HG02798 (cell line): ENCODE results near the gene PNLIP.

Source experiments
- ATAC-seq: cut with Tn5 transposase; IDR thresholded peaks from one replicate; pipeline ENCODE4 v1.9.1; 2021; ENCODE audit warnings: mild to moderate bottlenecking; ENCODE audit not compliant: unreplicated experiment, poor library complexity

PNLIP gene

DNA sequence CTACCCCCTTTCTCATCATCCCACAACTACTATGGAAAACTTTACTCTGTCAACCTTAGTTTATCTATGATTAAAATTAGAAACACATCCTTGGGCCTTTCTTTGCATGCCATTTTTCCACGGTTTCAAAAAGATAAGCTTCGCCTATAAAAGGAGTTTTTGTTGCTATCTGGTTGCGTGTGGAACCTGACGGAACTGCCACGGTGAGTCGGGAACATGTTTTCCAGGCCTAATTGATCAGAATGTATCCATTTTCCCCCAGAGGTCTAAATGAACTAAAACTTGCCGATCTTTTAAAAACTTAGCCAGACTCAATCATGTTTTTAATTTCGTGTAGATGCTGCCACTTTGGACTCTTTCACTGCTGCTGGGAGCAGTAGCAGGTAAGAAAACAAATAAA, at the start of gene PNLIP:
TSS of gene PNLIP (plus strand) at position 176 of the 400 bp plus-strand sequence. CDS start at position 338, 162 bp downstream.
- no peak for ATAC-seq

DNA sequence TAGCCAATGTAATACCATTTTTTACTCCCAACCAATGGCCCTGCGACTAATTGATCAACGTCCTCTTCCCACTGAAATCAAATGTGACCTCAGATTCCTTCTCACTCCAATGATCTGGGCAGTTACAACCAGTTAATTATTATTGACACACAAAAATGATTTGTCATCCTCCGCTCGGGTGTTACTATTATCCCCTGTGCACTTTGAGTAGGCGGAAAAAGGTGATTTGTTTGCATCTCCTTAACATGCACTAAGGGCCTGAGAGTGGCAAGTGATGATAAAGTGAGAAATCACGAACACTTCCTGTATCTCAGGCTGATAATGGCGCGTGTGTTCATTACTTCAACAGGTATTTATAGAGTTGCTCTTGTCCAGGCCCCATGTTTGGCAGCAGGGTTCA, 40.9 kb upstream of the PNLIP start:
- ATAC-seq = no peak

DNA sequence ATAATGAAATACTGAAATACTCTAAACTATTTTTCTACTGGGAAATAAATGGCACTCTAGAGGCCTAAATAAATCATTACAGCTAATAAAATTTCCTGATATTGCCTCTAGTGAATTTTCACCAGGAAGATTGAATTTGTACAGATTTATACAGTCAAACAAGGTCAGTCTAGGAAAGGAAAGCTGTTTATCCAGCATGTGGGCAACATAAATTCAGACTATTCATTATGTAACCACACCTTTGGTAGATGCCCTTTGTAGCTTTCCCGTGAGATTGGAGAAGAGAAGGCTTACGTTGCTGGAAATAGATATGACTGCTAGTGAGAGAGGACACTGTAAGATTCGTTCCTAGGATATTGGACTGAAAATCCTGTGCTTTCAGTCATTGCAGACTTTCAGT, 35.2 kb upstream of the PNLIP start:
- ATAC-seq = no peak

DNA sequence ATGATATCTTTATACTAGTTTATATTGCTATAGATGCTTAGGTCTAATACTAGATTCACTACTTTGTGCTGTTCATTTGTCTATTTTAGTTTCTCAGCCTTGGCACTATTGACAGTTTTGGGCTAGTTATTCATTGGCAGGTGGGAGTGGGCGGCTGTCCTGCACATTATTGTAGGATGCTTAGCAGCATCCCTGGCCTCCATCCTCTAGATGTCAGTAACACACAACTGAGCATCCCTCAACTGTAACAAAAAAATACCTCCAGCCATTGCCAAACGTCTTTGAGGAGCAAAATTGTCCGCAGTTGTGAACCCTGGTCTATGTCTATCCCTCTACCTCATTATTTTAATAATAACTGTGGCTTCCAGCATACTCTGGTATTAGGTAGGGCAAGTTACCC, 34.4 kb upstream of the PNLIP start:
- no peak for ATAC-seq

DNA sequence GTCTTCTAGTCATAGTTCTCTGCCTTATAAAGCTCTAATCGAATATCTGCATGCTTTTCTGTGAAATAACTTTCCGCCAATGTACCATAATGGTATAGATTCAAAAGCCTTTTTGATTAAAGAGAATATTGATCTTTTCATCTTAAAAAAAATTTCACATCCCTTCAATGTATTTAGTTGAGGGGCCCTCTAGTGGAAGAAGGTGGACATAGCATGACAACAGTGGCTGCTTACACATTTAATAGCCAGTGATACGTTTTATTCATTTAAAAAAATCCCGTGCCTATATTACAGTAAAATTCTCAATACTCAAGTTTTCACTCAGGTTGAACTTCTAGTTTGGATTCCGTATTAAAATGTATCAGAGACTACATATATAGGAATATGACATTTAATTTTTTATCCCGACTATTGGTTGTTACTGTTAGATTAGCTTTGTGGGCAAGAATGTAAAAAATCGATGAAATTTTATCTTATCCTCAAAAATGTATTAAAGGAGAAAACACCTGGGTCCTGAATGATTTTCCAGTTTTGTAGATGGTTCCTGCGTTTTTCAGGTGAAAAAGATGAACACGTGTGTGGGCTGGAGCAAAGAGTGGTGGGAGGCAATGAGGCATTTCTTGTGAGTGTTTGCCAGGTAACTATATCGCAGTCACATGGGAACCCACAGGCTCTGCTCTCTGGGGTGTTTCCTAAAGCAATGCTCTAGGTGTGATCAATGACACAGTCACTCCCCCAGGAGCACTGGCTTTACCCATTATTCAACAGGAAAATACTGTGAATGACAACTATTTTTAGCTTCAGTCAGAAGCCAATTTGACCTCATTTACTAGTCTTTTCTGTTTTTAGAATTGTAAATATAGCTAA, 24.1 kb upstream of the PNLIP start:
- ATAC-seq = peak; percentile 70

DNA sequence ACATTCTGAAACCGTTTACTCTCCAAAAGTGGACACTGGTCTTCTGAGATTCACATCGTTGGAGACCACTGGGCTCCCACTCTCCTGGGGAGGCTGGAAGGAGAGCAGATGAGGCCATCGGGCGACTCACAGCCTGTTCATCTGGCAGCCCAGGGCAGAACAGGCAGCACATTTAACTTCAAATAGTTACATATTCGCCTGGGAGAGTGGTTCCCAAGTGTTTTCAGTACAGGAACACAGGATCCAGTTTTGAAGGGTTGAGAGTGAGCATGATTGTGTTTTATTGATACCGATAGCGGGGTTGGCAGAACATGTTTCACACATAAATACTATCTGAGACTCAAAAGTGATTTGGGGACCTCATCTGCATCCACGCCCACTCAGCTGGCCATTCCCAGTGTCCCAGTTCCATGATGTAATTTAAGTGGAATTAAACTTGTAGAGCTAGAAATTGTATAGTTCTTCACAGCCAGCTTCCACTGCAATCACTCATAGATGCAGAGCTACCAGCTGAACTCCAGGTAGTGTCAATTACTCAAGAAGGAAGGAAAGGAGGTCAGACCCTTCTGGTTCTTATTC, 22.8 kb upstream of the PNLIP start:
- no peak for ATAC-seq

DNA sequence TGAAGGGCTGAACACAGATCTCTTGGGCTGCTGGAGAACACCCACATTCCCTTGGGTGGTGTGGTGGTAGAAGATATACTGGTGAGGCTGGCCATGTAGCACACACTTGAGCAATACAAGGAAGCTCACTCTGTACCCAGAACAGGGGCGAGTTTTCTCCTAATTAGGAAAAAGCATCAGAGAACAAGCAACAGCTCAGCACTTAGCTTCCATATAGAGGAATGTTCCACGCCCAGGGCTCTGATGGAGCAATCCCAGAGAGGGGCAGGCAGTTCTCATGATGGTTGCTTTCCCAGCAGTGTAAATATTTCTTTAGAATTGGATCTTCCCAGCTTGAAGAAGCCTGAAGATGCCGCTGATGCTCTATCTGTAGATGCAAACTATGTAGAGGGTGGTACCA, 21.0 kb upstream of the PNLIP start:
- no peak for ATAC-seq

DNA sequence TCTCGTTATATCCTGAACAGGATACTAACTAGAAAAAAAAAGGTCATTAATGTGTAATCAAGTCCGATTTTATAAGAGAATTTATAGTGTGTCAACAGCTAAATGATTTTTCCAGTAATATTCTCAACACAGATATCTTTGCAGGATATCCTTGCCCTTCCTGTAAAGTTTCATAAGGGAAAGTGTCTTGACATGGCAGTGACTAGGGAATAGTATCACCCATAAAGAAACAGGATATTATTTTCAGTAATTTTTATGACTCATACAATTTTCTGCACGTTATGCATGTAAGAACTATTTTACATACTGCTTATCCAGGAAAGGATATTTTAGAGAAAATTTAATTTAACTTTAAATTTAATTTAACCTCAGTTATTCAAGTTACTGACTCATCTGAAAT, 19.5 kb upstream of the PNLIP start:
- no peak for ATAC-seq

DNA sequence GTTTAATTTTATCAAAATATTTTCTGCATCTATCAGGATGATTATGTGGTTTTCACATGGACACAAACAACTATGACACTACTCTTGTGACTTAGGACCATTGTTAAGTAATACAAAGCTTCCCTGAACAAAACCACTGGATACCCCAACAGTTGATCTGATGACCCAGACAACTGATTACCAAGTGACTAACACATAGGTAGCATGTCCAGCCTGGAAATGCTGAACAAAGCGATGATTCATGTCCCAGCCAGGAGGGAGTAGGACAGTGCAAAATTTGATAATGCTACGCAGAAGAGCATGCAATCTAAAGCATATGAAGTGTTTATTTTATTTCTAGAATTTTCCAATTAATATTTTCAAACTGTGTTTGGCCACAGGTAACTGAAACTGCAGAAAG, 8.9 kb upstream of the PNLIP start:
- ATAC-seq = no peak

DNA sequence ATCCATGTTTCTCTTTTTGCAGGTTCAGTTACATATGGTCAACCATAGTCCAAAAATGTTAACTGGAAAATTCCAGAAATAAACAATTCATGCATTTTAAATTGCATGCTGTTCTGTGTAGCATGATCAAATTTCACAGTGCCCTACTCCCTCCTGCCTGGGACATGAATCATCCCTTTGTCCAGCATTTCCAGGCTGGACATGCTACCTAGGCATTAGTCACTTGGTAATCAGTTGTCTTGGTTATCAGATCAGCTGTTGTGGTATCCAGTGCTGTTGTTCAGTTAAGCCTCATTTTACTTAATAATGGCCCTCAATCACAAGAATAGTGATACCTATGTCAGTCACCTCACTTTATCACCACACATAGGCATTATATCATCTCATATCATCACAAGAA, 7.3 kb upstream of the PNLIP start:
- no peak for ATAC-seq

DNA sequence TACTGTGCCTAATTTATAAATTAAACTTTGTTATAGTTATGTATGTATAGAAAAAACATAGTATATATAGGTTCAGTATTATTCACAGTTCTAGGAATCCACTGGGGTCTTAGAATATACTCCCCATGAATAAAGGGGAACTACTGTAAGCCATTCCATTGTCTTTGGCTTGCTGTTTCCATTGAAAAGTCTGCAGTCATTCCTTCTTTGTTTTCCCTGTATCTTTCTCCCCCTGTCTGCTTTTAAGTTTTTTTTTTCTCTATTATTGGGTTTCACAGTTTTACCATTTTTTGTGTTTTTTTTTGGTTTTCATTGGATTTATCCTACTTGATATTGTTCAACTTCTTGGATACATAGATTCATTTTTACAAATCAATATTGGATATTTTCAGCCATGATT, 6.7 kb upstream of the PNLIP start:
- ATAC-seq = no peak

DNA sequence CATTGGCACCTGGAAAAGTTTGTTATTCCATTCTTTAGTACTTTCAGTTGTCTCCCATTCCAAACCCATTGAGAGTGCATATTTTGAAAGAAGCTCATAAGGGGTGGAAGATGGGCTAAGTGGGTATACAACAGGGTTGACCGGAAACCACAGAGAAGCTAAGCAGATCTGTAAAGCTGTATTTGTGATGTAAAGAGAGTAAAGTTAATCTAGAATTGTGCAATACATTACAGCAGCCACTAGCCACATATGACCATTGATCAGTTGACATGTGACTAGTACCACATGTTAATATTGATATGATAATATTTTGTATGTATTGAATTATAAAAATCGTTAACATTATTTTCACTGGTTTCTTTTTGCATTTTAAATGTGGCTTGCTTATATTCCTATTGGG, 4.9 kb upstream of the PNLIP start:
- ATAC-seq = no peak

DNA sequence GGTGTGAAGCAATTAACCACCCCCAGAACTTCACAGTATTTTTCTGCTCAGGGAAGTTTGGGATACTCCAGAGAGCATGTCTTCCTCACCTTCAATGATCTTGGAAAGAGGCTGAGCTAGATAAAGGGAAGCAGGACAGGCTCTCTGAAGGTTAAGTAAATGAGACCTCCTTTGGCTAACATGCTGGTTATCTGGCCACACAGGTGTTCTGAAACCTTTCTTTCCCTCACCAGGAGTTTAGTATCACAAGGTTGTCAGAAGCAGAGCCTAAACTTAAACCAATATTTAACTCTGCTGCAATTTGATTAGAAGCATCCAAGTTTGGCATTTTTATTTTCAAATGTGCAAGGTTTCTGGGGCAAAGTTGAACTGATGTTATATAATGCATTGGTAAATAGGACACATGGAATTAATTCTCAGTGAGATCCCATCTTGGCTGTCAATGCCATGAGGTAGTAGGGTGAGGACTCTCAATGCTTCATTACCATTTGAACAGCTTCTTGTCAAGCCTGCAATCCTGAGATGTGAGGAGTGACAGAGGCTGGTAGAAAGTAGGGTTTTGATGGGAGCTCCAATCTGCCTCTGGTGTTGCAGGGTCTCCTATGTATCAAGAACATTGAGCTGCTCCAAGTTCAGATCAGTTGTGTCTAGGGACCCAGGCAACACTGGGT, 3.6 kb upstream of the PNLIP start:
- no peak for ATAC-seq

DNA sequence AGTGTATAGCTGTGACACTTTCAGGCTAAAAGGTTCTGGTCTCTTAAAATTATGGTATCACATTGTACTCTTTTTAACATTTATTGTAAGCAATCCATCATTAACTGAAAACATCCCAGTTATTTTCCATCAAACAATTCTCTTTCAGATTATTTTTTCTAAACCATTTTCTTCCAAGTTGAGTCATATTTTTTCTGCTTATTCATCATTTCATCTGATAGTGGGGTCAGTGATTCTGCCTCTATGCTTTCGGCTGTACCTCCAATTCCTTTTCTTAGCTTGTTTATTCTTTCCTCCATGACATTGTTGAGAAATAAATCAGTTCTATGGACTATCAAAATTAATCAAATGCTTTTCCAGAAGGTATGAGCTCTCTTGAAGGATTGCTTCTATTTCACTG, 609 bp upstream of the PNLIP start:
- no peak for ATAC-seq

DNA sequence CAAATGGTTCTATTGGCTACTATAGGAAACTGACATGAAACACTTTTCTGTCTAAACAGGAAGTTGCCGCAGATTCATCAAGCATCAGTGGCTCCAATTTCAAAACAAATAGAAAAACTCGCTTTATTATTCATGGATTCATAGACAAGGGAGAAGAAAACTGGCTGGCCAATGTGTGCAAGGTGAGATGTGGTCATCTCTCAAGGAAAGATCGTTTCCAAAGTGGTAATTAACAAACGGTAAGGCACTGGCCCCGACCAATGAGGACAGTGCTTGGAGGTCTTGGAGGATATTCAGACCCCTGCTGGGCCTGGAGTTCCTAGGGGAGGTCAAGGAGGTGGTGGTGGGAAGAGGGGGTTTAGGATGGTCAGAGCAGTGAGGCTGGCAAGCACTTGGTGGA, 2.6 kb downstream of the PNLIP start:
- no peak for ATAC-seq

DNA sequence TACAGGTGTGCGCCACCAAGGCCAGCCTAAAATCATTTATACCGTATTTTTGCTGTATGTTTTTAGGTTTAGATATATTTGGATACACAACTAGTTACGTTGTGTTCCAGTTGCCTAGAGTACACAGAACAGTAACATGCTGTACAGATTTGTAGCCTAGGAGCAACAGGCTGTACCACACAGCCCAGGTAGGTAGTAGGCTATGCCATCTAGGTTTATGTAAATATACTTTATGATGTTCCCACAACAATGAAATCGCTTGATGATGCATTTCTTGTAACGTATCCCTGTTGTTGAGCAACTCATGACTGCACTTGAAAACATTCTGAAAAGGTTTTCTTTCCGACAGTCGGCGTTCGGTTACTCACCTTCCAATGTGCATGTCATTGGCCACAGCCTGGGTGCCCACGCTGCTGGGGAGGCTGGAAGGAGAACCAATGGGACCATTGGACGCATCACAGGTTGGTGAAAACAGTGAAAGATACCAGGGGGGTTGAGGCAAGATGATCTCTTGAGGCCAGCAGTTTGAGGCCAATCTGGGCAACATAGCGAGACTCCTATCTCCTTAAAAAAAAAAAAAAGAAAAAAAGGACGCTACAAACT, 7.7 kb downstream of the PNLIP start:
- no peak for ATAC-seq

DNA sequence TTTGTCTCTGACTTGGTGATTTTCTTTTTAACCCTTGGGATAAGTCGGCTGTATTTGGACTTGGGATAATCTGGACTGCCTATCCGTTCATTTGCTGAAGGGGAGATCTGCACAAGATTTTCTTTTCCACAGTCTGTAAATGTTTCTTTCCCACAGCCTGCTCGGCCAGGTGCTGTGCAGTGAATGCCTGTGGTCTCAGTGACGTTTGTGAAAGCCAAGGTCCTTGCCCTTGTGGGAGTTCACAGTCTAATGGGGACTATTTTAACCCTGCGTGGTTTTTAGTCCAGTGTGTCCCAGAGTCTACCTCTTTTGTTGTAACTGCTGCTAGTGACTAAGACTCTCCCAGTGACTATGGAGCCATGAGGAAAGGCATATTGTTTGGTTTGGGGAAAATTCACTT, 8.9 kb downstream of the PNLIP start:
- ATAC-seq = no peak

DNA sequence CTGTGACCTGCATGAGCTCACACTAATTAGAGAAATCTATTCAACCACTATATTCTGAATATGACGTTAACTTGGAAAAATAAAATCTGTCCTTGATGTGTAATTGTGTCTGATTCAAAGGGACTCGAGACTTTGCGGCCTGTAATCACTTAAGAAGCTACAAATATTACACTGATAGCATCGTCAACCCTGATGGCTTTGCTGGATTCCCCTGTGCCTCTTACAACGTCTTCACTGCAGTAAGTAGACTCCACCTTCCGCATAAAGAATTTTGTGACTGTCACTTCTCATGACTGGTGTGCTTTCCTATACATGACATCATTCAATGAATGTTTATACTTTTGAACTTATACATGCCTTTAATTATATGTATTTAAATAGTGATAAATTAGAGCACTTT, 10.1 kb downstream of the PNLIP start:
- no peak for ATAC-seq

DNA sequence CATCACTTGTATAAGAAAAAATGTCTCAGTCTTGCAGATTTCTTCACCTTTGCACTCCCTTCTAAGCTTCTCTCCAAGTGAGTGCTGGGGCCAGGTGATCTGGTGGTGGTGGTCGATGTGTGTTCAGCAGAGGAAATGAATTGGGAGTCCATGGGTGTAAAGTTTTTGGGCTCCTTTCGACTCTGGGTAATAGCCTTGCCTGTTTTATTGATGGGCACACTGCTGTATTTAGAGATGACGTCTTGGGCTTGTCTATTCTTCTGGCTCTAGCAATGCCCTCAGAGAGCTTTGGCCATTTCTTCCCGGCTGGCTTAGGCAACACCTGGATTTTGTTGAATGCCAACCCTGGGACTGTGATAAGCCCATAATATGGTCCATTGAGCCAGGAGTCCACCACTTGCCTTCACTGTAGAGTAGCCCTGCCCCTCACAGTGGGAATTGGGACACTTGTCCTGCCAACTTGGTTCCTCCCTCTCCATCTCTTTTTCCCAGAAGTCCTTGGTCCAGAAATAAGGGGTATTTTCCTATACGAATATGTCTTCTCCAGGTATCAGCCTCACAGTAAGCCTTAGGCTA, 11.7 kb downstream of the PNLIP start:
- ATAC-seq = no peak

DNA sequence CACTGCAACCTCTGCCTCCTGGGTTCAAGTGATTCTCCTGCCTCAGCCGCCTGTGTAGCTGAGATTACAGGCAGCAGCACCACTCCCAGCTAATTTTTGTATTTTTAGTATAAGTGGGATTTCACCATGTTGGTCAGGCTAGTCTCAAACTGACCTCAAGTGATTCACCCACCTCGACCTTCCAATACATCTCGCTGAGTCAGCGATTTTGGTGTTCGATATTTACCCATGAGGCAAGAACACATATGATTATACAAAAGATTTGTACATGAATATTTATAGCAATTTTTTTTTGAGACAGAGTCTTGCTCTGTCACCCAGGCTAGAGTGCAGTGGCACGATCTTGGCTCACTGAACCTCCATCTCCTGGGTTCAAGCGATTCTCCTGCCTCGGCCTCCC, 19.8 kb downstream of the PNLIP start:
- ATAC-seq = no peak

DNA sequence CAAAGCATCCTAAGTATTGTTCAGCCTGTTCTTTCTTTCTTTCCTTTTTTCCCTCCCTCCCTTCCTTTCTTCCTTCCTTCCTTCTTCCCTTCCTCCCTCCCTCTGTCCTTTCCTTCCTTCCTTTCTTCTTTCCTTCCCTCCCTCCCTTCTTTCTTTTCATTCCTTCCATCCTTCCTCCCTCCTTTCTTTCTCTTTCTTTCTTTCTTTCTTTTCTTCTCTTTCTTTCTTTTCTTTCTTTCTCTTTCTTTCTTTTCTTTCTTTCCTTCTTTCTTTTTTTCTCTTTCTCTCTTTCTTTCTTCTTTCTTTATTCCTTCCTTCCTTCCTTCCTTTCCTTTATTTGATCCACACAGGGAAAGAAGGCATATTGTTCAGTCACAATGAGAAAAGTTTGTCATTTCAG, 21.2 kb downstream of the PNLIP start:
- ATAC-seq = no peak
